GM21423 (cell line): Measurements from ENCODE around the gene CASK.
A peak's percentile ranks its signal among the peaks of the same experiment; 100 is the strongest.
"Not testable (repeated sequence)": the region's sequence is repeated elsewhere in the genome, so short reads cannot be mapped to it uniquely, and the experiment has no call there.

Experiments used
- ATAC-seq: cut with Tn5 transposase; IDR thresholded peaks from one replicate; pipeline ENCODE4 v1.9.1; 2021; ENCODE audit warnings: mild to moderate bottlenecking, moderate library complexity; ENCODE audit not compliant: unreplicated experiment

The CASK gene

DNA sequence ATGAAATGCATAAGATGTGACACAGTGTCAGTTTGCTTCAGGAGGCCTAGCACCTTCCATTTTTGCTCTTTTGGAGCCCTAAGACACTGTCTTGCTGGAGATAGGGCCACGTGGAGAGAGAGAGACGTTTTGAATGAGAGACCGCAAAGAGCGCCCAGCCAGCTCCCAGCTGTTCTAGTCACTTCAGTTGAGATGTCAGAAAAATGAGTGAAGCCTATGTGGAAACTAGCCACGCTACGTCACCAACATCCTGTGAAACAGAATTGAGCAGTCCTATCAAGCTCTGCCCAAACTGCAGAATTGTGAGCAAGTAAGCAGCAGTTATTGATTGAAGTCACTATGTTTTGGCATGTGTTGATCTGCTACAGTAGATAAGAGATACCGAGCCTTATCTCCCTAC, 186.3 kb downstream of the CASK start:
- ATAC-seq = no peak

DNA sequence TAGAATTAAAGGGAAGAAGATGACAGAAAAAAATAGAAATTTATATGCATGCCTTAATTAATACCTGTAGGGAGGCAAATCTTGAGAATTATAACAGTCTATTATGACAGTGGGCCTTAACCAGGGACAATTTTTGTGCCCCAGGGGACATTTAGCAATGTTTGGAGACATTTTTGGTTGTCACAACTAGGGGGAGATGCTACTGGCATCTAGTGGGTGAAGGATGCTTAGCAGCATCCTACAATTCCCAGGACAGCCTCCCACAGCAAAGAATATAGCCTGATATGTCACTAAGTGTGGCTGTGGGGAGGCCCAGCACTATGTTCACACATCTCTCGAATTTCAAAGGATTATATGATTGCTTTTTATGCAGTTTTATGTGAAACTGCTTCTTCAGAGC, 188.8 kb downstream of the CASK start:
- ATAC-seq = no peak

DNA sequence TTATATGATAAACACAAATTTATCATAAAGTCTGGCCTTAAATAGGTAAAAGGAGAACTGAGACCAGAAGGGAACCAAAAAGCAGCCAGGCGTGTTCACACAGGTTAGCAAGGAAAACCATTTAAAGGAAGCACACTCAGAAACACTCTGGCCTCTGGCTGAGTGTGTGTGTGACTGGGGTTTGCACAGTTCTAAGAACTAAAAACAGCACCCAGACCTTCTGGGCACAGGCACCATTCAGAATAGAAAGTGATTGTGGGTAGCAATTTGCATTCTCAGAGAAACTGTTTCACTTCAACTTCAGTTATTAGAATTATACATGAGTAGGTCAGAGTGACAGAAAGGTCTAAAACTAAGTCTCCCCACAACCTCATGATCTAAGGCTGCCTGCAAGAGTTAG, 189.4 kb downstream of the CASK start:
- ATAC-seq = peak; percentile 97

DNA sequence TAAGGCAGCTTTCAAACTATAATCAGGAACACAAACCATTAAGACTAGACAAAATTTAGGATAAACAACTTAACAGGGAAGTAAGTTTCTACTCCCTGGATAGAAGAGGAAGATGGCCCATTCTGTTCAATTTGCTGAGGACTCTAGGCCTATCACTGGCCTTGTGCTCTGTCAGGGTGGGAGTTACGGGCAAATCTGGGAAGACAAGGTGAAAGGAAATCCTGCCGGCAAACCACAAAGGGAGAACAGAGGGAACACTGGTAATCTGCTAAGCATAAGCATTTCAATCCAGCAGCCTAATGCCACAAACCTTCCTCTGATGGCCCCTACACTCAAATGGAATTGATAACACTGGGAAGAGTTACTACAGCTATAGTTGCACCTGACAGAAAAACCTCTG, 191.1 kb downstream of the CASK start:
- no peak for ATAC-seq

DNA sequence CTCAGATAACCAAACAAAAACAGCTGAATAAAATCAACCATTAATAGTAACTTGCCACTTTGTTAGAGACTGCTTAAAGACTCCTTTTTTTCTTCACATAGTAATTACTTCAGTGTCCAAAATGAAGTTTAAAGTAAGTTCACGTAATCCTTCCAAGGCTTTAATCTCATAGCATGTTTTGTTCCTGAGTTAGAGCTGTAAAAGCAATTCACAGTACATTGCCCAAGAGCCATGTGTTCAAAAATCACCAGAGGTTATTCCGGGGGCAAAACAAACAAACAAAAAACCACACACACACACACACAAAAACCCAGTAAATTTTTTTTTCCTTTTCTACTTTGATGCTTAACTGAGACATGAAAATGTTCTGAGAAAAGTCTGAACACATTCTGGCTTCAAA, 193.3 kb downstream of the CASK start:
- ATAC-seq = no peak

DNA sequence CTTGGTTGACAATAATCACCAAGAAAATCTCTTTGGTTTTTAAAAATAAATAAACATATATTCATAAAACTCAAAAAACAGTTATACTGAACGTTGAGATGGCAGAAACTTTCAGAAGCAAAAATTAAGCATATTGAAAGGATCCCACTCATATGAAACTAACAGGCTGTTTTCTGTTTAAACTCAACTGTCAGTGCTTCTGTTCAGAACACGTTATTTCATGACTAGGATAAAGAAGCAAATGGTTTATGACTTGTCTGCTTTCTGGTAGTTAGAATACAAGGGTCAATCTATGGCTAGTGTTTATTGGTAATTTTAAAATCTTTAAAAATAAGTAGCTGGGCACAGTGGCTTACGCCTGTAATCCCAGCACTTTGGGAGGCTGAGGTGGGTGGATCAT, 195.2 kb downstream of the CASK start:
- no peak for ATAC-seq

DNA sequence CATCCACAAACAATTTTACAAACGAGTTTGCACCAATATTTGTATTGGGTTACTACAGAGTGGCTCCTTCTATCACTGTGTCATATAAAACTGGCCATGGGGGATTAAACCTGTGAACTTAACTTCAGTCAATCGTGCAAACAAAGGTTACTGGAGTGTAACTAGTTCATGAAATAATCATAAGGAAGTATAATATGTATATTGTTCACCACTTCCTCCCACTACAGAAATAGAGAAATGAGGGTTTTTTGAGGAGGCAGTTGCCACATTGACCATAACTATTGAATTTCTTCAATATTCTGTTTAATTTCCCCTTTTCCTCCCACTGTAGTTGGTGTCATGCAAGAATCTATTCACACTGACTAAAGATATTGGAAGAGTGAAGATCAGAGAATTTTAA, 199.5 kb downstream of the CASK start, which contains the start of gene GPR82:
Gene GPR82 (plus strand): TSS at position 356 of the 400 bp plus-strand sequence. CDS start 2,846 bp downstream, outside the sequence.
- no peak for ATAC-seq

DNA sequence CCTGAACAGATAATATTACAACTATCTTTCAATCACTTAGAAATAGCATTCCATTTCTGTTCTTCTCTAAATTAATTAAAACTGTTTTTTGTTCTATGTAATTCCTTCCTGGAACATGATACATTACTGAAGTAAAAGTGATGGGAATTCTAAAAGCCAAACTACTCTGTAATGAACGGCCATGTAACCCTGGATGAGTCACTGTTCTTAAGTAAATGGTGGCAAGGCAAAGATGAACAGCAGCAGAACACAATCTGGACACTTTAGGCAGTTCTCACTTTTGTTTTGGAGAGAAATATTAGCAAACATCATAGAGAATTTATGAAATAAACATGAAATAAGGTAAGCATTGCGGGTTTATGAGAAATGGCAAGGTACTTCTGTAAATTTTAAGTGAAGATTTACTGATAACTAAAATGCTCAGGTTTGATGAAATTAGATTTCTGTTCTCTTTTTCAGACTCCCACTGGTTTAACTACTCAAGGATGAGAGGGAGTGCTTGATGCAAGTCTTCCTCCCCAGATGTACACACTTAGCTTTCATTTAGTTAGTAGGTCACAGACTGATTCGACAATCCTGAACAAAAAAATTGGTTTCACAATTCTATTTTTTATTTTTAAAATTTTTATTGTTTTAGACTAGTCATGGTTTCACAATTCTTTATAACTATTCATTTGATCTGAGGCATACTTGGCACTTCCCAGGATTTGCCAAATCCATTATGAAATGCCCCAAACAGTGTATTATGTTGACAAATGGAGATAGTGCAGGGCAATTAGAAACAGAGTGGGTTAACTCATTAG, 200.3 kb downstream of the CASK start:
- no peak for ATAC-seq

DNA sequence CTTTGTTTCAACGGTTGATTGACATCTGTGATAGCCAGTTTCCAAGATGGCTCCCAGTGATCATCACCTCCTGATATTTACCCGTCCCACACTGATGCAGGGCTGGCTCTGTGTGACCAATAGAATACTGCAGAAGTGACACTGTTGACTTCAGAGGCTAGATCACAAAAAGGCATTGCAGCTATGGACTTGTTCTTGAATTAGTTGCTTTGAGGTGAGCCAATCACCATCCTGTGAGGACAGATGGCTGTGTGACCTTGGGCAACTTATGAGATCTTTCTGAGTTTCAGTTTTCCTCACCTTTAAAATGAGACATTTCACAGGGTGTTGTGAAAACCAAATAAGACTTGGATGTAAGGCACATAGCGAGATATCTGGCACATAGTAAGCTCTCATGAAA, 201.1 kb downstream of the CASK start:
- no peak for ATAC-seq

DNA sequence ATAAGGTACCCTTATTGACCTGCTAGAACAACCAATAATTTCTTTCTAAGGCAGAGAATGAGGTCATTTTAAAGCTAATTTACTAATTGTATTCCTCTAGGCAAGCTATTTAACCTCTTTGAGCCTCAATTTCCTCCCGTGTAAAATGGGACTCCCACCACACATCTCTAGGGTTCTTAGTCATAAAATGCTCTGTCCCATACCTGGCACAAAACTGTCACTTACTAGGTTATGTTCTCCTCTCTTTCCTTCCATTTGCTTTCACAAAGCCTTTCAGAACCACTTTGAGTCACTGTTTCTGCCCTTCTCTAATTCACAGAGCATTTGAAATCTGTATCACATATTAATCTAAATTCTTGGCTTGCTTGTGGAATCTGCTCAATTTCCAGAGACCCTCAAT, 201.8 kb downstream of the CASK start:
- peak; percentile 34 for ATAC-seq

DNA sequence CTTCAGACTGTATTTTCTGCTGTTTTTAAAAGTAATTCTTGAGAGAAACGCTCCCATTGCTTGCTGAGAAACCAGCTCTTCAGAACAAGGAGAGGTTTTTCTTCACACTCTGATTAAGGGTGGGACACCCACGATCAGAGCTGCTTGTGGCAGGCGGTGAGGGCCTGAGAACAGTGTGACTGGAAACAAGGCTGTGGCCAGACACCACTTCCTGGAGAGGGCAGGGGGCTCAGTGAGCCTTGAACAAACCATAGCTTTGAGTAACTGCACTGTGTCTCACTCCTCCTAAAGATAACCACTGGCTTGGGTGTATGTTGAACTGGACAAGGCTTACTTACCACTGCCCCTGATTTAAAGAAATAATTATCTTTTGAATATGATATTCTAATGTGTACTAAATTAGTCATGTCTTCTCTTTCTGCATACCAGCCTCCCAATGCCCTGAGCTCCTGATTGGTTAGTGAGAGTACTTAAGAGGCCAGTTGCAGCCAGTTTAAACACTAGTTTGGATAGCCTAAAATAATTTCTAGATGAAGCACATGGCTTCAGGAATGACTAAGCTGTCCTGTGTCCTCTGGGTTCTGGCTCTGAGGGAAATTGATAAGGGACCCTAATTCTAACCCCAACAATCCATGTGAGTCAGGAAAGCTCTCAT, 203.1 kb downstream of the CASK start:
- ATAC-seq = peak; percentile 89

DNA sequence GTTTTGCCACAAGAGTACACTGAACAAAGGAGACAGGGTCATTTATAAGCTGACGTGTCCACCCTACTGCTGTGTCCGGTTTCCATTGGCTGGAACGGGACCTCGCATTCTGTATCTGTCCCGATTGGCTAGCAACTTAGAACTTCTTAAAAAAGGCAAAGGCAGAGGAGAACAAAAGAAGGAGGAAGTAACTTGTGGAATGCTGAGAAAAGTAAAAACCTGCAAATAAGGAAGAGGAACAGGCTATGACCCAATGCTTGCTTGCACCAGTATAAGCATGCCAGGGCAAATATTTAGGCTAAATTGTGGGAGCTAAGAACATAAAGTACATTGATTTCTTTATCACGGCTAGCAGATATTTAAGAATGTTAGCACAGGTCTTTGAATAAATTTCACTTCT, 203.7 kb downstream of the CASK start:
- not testable (repeated sequence) for ATAC-seq

DNA sequence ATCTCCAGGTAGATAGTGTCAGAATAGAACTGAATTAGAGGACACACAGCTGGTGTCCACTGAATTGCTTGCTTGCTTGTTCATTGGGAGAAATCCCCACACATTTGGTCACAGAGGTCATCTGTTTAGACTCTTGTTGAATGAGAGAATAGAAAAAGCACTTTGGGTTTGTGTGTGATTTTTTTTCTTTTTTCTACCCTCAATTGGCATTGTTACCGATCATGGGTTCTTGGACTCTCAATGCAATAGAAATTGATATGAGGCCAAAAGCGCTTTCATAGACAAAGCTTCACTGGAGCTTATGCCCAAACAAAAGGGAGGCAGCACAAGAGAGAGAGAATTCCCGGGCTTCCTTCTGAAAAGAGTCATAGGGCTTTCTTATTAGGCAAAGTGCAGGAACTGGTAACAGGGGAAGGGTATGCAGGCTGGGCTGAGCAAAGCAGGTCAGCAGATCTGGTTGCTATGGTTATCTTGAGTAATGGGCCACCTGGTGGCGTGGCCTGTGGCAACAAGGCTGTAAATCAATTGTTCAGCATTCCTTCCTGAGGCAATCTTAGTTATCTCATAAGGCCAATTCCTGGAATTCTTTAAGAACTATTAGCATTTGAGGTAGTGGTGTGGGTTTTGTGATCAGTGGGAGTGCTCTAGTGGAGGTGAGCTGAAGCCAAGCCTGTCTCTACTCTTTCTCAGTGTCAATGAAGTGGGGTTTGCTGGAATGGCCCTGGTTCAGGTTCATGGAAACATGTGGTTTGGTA, 204.7 kb downstream of the CASK start:
- no peak for ATAC-seq

DNA sequence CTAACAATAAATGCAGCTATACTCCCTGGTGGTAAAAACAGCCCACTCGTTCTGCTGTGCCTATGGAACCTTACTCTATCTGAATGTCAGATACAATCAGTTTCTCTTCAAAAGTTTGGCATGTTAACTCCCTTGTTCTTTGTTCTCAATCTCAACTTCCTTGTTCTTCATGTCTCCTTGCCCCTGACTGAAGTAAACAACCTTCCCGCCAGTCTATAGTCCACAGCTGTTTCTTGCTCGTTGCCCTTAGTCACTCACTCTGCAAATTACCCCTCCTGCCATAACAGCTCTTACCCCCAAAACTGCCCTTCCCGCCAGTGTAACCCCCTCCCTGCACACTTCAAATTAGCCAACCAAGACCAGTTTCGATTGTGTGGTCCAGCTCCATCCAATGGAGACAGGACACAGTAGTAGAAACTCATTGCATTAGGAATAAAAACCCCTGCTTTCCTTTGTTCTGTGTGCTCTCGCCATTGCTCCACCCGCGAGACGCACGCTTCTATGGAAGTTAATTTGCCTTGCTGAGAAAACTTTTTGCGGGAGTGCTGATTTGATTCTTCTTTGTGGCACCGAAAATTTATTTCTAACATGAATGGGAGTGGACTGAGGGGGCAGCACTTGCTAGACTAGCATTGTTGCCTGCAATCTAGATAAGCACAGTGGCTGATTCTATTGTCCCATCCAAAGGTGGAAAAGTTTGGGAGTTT, 206.4 kb downstream of the CASK start:
- ATAC-seq = no peak

DNA sequence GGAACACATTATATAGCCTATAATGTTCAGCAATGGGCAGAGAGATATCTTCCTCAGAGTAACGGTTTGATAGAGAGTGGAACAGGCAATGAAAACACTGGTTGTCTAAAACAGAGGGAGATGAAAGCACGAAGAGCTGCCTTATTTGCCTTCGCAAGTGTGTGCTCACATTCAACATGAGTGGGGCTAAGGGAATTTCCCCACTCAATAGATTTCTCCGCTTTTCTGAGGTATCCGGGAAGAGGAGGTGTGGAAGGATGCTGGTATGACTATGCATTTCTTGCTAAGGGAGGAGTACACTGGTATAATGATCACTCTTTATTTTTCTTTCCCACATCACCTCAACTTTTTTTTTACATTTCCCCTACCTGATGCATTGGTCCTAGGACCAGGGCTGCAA, 207.1 kb downstream of the CASK start:
- no peak for ATAC-seq

DNA sequence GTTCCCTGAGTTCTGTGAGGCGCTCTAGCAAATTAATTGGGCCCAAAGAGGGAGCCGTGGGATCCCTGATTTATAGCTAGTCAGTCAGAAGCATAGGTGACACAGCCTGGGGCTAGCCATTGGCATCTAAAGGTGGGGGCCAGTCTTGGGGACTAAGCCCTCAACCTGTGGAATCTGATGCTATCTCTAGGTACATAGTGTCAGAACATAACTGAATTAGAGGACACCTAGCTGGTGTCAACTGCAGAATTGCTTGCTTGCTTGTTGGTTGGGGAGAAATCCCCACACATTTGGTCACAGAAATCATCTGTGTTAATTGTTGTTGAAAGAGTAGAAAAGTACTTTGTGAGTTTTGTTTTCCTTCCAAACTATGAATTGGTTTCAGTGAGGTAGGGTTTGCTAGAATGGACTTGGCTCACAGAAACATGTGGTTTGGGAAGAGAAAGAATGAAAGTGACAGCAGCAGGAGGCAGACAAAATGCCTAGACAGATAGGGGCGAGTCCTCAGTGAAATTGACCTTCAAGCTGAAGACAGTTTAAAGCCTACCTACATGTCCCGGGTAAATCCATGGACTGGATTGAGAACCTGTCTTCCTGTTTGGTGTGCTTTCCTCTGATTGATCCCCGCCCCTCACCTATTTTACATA, 212.2 kb downstream of the CASK start:
- no peak for ATAC-seq

DNA sequence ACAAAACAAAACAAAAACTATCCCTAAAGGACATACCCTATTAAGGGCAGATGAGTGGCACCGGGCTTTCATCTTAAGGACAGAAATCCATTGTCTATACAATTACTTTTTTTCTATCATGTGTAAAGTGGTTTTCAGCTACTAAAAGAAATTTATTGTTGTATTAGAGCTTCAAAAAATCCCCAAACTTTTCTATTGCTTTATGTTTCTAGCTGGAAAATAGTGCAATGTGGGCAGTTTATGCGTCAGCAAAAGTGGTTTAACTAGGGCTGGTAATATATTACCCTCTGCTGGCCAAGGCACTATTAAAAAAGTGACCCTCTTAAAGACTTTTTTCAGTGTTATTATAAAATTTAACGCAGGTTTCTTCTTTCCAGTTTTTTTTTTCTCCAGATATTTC, 214.9 kb downstream of the CASK start:
- no peak for ATAC-seq

DNA sequence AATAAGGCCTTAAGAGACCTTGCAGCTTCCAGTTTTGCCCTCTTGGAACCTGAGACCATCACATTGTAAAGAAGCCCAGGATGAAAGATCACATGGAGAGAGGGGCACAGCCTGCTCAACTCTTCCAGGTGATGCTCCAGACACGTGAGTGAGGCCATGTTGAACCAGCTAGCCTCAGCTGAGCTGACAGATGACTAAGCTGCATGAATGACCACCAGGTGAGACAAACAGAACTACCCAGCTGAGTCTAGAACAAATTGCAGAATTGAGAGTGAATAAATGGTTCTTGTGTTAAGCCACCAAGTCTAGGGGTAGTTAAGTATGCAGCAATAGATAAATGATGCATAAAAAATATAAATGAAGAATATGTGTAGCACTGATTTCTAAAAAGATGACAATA, 216.1 kb downstream of the CASK start:
- no peak for ATAC-seq

DNA sequence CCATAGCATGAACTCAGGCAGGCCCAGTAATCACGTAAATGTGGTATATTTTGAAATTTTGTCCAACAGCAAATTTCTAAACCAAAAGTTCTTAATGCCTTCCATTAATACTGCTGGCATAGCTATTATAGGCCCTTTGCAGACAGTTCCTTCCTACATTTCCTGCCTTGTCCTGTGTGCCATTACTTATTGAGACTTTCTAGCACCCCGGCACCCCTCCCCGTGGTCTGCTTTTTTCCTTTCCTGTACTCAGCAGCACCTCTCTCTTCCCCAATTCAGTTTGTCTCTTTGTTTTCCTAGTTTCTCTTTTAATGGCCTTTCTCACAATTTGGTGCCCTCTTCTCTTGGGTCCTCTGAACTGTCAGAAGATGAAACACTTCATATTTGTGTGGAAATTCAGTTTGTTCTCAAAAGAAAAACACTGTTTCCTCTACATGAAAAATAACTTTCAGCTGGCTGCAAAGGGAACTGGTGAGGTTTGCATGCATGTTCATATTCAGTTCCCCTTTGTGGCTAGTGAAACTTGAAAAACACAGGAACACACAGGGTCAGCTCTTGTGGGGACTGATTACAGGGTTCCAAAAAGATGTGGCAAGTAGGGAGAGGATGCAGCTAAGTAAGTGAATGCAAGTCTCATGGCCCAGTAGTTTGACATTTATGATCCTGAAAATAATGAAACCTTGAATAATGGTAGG, 217.5 kb downstream of the CASK start:
- ATAC-seq = peak; percentile 85

DNA sequence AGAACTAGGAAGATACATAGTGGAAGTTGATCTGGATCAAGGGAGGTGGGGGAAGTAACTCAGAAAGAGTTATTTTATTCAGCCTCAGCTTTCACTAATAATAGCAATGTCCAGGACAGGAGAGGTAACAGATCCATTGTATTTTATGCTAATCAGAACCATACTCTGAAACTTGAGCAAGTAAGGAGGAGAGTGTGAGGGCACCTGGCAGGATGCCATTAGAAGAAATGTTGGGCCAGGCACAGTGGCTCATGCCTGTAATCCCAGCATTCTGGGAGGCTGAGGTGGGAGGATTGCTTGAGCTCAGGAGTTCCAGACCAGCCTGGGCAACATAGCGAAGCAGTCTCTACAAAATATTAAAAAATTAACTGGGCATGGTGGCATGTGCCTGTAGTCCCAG, 218.3 kb downstream of the CASK start:
- ATAC-seq = no peak
